H1 (cell line): Measurements from ENCODE around the gene RPLP2. TPM values are rescaled to one million over a fixed set of nuclear protein-coding genes. Genes with fewer than 3 reads are reported as not detected.

Experiments
- CTCF ChIA-PET: fragments of 300-600 bp; sonication (Branson Sonifier 250); formaldehyde crosslinking; loops from one replicate; lab custom pipeline; 2021; ENCODE audit not compliant: partially characterized antibody; lab: Charles Lee
- POLR2A ChIA-PET: fragments of 300-600 bp; sonication (Branson Sonifier 250); formaldehyde crosslinking; loops from one replicate; lab custom pipeline; 2021; ENCODE audit warnings: inconsistent platforms; ENCODE audit not compliant: partially characterized antibody; lab: Charles Lee
- DNase-seq, 2 experiments: peaks; one replicate each; pipeline versions ENCODE4 v3.0.0 to v3.0.0-alpha.2; 2010 to 2022; ENCODE audit warnings: low spot score in 2 of 2, low read depth in 1 of 2, mixed read lengths in 1 of 2
- FAIRE-seq: peaks from 2 replicates; lab custom pipeline; 2011; peaks lifted over from hg19 to GRCh38; lab: Jason Lieb, UNC
- H2AFZ ChIP-seq: 2 replicates; pipeline ENCODE4 v1.8.1; 2012; ENCODE audit warnings: low read length, inconsistent platforms
- H2AK5ac ChIP-seq: 2 replicates; pipeline ENCODE4 v1.6.1; 2013; ENCODE audit warnings: low read depth, low read length
- H2BK120ac ChIP-seq: replicated peaks from 2 replicates; pipeline ENCODE3; 2013; ENCODE audit warnings: low read depth, low read length, inconsistent platforms
- H2BK12ac ChIP-seq: 2 replicates; pipeline ENCODE4 v1.6.1; 2013; ENCODE audit warnings: low read depth, low read length
- H2BK15ac ChIP-seq: 2 replicates; pipeline ENCODE4 v1.6.1; 2013; ENCODE audit warnings: low read length
- H2BK20ac ChIP-seq: 2 replicates; pipeline ENCODE4 v1.6.1; 2013; ENCODE audit warnings: low read length
- H2BK5ac ChIP-seq: 2 replicates; pipeline ENCODE4 v1.6.1; 2013; ENCODE audit warnings: low read depth, low read length
- H3K14ac ChIP-seq: 2 replicates; pipeline ENCODE4 v1.6.1; 2013; ENCODE audit warnings: inconsistent platforms; ENCODE audit not compliant: insufficient read length
- H3K18ac ChIP-seq: 2 replicates; pipeline ENCODE4 v1.6.1; 2013; ENCODE audit warnings: low read length; ENCODE audit errors: extremely low read depth
- H3K23ac ChIP-seq: 2 replicates; pipeline ENCODE4 v1.6.1; 2013; ENCODE audit warnings: inconsistent platforms; ENCODE audit not compliant: insufficient read length
- H3K23me2 ChIP-seq: 2 replicates; pipeline ENCODE4 v1.6.1; 2013; ENCODE audit warnings: low read depth, low read length
- H3K27ac ChIP-seq: 2 replicates; pipeline ENCODE4 v1.6.1; 2011; ENCODE audit warnings: low read depth, low read length, inconsistent platforms
- H3K27me3 ChIP-seq, 4 experiments: replicated peaks in 1 of 4; 1 replicate in 1 of 4; 2 replicates in 3 of 4; pipeline versions ENCODE4 v1.6.1 to v1.8.1; 2011 to 2013; ENCODE audit warnings: low read length in 3 of 4, mild to moderate bottlenecking in 3 of 4, inconsistent platforms in 2 of 4, mixed read lengths in 2 of 4, moderate library complexity in 1 of 4; ENCODE audit not compliant: control insufficient read depth in 3 of 4, insufficient read depth in 3 of 4; ENCODE audit errors: extremely low read depth in 1 of 4
- H3K36me3 ChIP-seq, 4 experiments: 2 replicates each; pipeline versions ENCODE4 v1.6.1 to v1.8.1; 2011 to 2013; ENCODE audit warnings: mild to moderate bottlenecking in 4 of 4, low read length in 3 of 4, moderate library complexity in 2 of 4, control low read depth in 1 of 4, inconsistent platforms in 1 of 4; ENCODE audit not compliant: insufficient read depth in 4 of 4, control insufficient read depth in 2 of 4
- H3K4ac ChIP-seq: replicated peaks from 2 replicates; pipeline ENCODE3; 2013; ENCODE audit warnings: low read length, low read depth, mixed read lengths, inconsistent platforms; ENCODE audit not compliant: insufficient read length
- H3K4me1 ChIP-seq, 4 experiments: replicated peaks in 1 of 4; 1 replicate in 1 of 4; 2 replicates in 3 of 4; pipeline versions ENCODE4 v1.6.1 to v1.8.1; 2011 to 2013; ENCODE audit warnings: low read length in 3 of 4, inconsistent platforms in 2 of 4, mixed read lengths in 1 of 4; ENCODE audit not compliant: insufficient read depth in 4 of 4, control insufficient read depth in 3 of 4
- H3K4me2 ChIP-seq, 2 experiments: 2 replicates each; pipeline versions ENCODE4 v1.6.1 to v1.8.1; 2011 to 2013; ENCODE audit warnings: low read depth in 2 of 2, low read length in 2 of 2, control low read depth in 1 of 2, inconsistent platforms in 1 of 2, mild to moderate bottlenecking in 1 of 2; ENCODE audit not compliant: insufficient read depth in 1 of 2
- H3K4me3 ChIP-seq, 4 experiments: fragments of 200-600, 300-600 bp in 1 of 4; sonication (generic), shearing (Covaris generic), sonication (Bioruptor Twin) in 1 of 4; 2 replicates each; pipeline versions ENCODE4 v1.5.1 to v1.8.1; 2011 to 2016; ENCODE audit warnings: low read length in 4 of 4, low read depth in 3 of 4, control low read depth in 2 of 4, inconsistent platforms in 2 of 4, mild to moderate bottlenecking in 2 of 4, mixed read lengths in 1 of 4, moderate library complexity in 1 of 4; ENCODE audit not compliant: insufficient read depth in 2 of 4; ENCODE audit errors: extremely low read depth in 1 of 4
- H3K56ac ChIP-seq: replicated peaks from 2 replicates; pipeline ENCODE3; 2013; ENCODE audit warnings: low read depth, mild to moderate bottlenecking, mixed read lengths, low read length, inconsistent platforms; ENCODE audit not compliant: insufficient read length
- H3K79me1 ChIP-seq: 2 replicates; pipeline ENCODE4 v1.6.1; 2013; ENCODE audit warnings: low read depth, low read length, control low read depth
- H3K79me2 ChIP-seq, 2 experiments: 2 replicates each; pipeline versions ENCODE4 v1.6.1 to v1.8.1; 2012 to 2013; ENCODE audit warnings: low read length in 2 of 2, mild to moderate bottlenecking in 2 of 2, inconsistent platforms in 1 of 2; ENCODE audit not compliant: insufficient read depth in 2 of 2, control insufficient read depth in 1 of 2
- H3K9ac ChIP-seq, 4 experiments: replicated peaks in 1 of 4; 1 replicate in 1 of 4; 2 replicates in 3 of 4; pipeline versions ENCODE4 v1.6.1 to v1.8.1; 2011 to 2013; ENCODE audit warnings: low read depth in 3 of 4, low read length in 3 of 4, control low read depth in 2 of 4, mild to moderate bottlenecking in 2 of 4, moderate library complexity in 2 of 4, inconsistent platforms in 1 of 4; ENCODE audit errors: extremely low read depth in 1 of 4
- H3K9me3 ChIP-seq, 2 experiments: 2 replicates each; pipeline versions ENCODE4 v1.6.1 to v1.8.1; 2012 to 2013; ENCODE audit warnings: mild to moderate bottlenecking in 2 of 2, moderate library complexity in 2 of 2, control low read depth in 1 of 2, inconsistent platforms in 1 of 2, low read depth in 1 of 2, low read length in 1 of 2, mixed read lengths in 1 of 2; ENCODE audit not compliant: insufficient read depth in 2 of 2
- H4K20me1 ChIP-seq, 2 experiments: replicated peaks in 1 of 2; 2 replicates each; pipeline versions ENCODE3 to v1.8.1; 2011 to 2013; ENCODE audit warnings: inconsistent platforms in 2 of 2, low read length in 2 of 2, mild to moderate bottlenecking in 1 of 2; ENCODE audit not compliant: insufficient read depth in 2 of 2, control insufficient read depth in 1 of 2
- H4K5ac ChIP-seq: 2 replicates; pipeline ENCODE4 v1.6.1; 2013; ENCODE audit warnings: low read length, low read depth, mixed read lengths, inconsistent platforms; ENCODE audit not compliant: insufficient read length
- H4K8ac ChIP-seq: 2 replicates; pipeline ENCODE4 v1.8.0; 2013; ENCODE audit warnings: mild to moderate bottlenecking, moderate library complexity, low read length, inconsistent platforms; ENCODE audit not compliant: insufficient read depth; ENCODE audit errors: extremely low read depth
- H4K91ac ChIP-seq: replicated peaks from 2 replicates; pipeline ENCODE3; 2013; ENCODE audit warnings: low read length, mixed read lengths, inconsistent platforms; ENCODE audit not compliant: insufficient read length
- BCL11A ChIP-seq, 2 experiments: IDR thresholded peaks; one replicate each; pipeline ENCODE4 v1.6.1; 2011; ENCODE audit warnings: low read depth in 2 of 2, low read length in 2 of 2, mild to moderate bottlenecking in 2 of 2
- CHD1 ChIP-seq: IDR thresholded peaks from 2 replicates; pipeline ENCODE4 v1.6.1; 2012; ENCODE audit warnings: low read depth, low read length, improper control_type of control experiment
- E2F6 ChIP-seq: IDR thresholded peaks from 2 replicates; pipeline ENCODE4 v1.6.1; 2012; ENCODE audit warnings: inconsistent platforms
- FOSL1 ChIP-seq: IDR thresholded peaks from 2 replicates; pipeline ENCODE4 v1.6.1; 2011; ENCODE audit warnings: mild to moderate bottlenecking, low read depth, low read length, moderate library complexity; ENCODE audit not compliant: insufficient read depth
- GTF2F1 ChIP-seq: IDR thresholded peaks from 2 replicates; pipeline ENCODE4 v1.6.1; 2012; ENCODE audit warnings: low read depth, low read length, improper control_type of control experiment, borderline replicate concordance
- KDM1A ChIP-seq: fragments of 200-600, 300-600 bp; sonication (generic); IDR thresholded peaks from 2 replicates; pipeline ENCODE4 v1.7.1; 2016; ENCODE audit warnings: mild to moderate bottlenecking, low read length, borderline replicate concordance
- MAX ChIP-seq: IDR thresholded peaks from 2 replicates; pipeline ENCODE4 v1.6.1; 2012; ENCODE audit warnings: inconsistent platforms
- RAD21 ChIP-seq, 2 experiments: IDR thresholded peaks in 1 of 2; conservative IDR thresholded peaks in 1 of 2; 2 replicates each; pipeline ENCODE4 v1.6.1; 2011; ENCODE audit warnings: low read depth in 2 of 2, low read length in 2 of 2, improper control_type of control experiment in 1 of 2, inconsistent platforms in 1 of 2, mild to moderate bottlenecking in 1 of 2, moderate library complexity in 1 of 2
- RFX5 ChIP-seq: IDR thresholded peaks from 2 replicates; pipeline ENCODE4 v1.6.1; 2011; ENCODE audit warnings: low read depth, low read length, improper control_type of control experiment, borderline replicate concordance
- RXRA ChIP-seq: IDR thresholded peaks from 2 replicates; pipeline ENCODE4 v1.6.1; 2011; ENCODE audit warnings: low read depth, mild to moderate bottlenecking, low read length, moderate library complexity; ENCODE audit not compliant: insufficient read depth
- TAF7 ChIP-seq: optimal IDR thresholded peaks from 2 replicates; pipeline ENCODE3; 2011; ENCODE audit warnings: low read depth, mild to moderate bottlenecking, inconsistent platforms, low read length, moderate library complexity, borderline replicate concordance
- TEAD4 ChIP-seq: IDR thresholded peaks from 2 replicates; pipeline ENCODE4 v1.6.1; 2012; ENCODE audit warnings: low read depth, low read length, inconsistent platforms, mixed read lengths
- WGBS, 2 experiments: shearing (Covaris generic) in 1 of 2; methylation state at CpG; one replicate each; pipeline versions ENCODE4 v1.1.6 to v1.1.7; 2013 to 2015; ENCODE audit warnings: low lambda C conversion rate in 2 of 2, mixed read lengths in 2 of 2, inconsistent platforms in 1 of 2, low coverage in 1 of 2, missing lambda C conversion rate in 1 of 2; ENCODE audit not compliant: insufficient replicate concordance in 2 of 2, insufficient coverage in 1 of 2, insufficient read length in 1 of 2; ENCODE audit errors: extremely low coverage in 1 of 2, missing lambda C conversion rate in 1 of 2; 5-methylcytosine and 5-hydroxymethylcytosine counted together
- polyA plus RNA-seq, 7 experiments: library from polyadenylated mRNA; depleted of rRNA in 3 of 7; stranded (reverse) in 5 of 7; unstranded in 2 of 7; fragments of >200 nt in 5 of 7; fragments of 200-250 nt in 2 of 7; gene quantifications; 1 replicate in 5 of 7; 2 replicates in 1 of 7; 4 replicates in 1 of 7; pipeline versions ENCODE4 v1.2.1 to v1.2.3, GENCODE V29; 2011 to 2013; ENCODE audit warnings: missing spikeins in 2 of 7, mixed read lengths in 2 of 7
- total RNA-seq: library from RNA; stranded (reverse); fragmentation: NEBNext Ultra II Directional; extraction: Animal tissue kit (Norgen Biotek cat#: 25700); gene quantifications from 2 replicates; pipeline ENCODE4 v1.2.1, GENCODE V29; 2021

RPLP2 gene
- total and polyA plus RNA-seq, 2 of the 8 experiments (the other 6 are each of a cell fraction or from before 2014, with no cell fraction given), result 1,789 to 2,106 TPM

- CTCF ChIA-PET, result interaction anchor here (1.5 to 5.2 kb wide), 5 partner anchors 9 to 55 kb away, joined by 4 to 26 read pairs (median 14); partner anchors contain the start of gene CRACR2B
- no peak overlapping the region for H2BK20ac ChIP-seq
- POLR2A ChIA-PET, result interaction anchor here (17.9 to 40.4 kb wide), 2 partner anchors 18 to 28 kb away, joined by 234 to 1917 read pairs; partner anchors contain the start of genes CD151, CEND1, CRACR2B and PIDD1
- H4K91ac ChIP-seq, result no peak overlapping the region
- no peak overlapping the region for H3K9ac ChIP-seq
- H3K79me1 ChIP-seq, result peaks cover 9% of the 10 kb centered on the region; the same call in 1 of the 2 replicates
- peaks cover 3 to 40% of the 10 kb centered on the region in 2 experiments for H4K20me1 ChIP-seq
- H3K23me2 ChIP-seq, result peaks cover 18% of the 10 kb centered on the region; the same call in 1 of the 2 replicates
- H3K56ac ChIP-seq, result no peak overlapping the region
- no peak overlapping the region for H2BK5ac ChIP-seq
- no peak overlapping the region for H3K23ac ChIP-seq
- no peak overlapping the region for H3K4me2 ChIP-seq
- no peak overlapping the region for H3K4me3 ChIP-seq
- no peak for FAIRE-seq
- H3K27me3 ChIP-seq, result no peaks in the 10 kb centered on the region
- WGBS, 2 experiments, result 90% methylated on average over 5 of the region's 5 CpGs; no CpG with 5 or more reads in 1 of the 2 experiments
- no peak overlapping the region for H2BK15ac ChIP-seq
- H2AFZ ChIP-seq, result no peak overlapping the region
- no peak overlapping the region for H2AK5ac ChIP-seq
- H3K79me2 ChIP-seq, result peaks cover 0 to 18% of the 10 kb centered on the region in 2 experiments; a peak in 2 of 4 replicates
- peaks cover 10 to 30% (median 24%) of the 10 kb centered on the region in 4 experiments; a peak in 7 of 8 replicates for H3K36me3 ChIP-seq
- DNase-seq, result no peak
- H3K4me1 ChIP-seq, result peaks cover 0 to 19% (median 15%) of the 10 kb centered on the region in 4 experiments; a peak in 6 of 7 replicates
- no peak overlapping the region for H2BK12ac ChIP-seq
- no peak overlapping the region for H3K27ac ChIP-seq
- H3K14ac ChIP-seq, result no peak overlapping the region
- no peak overlapping the region for H4K5ac ChIP-seq
- H3K4ac ChIP-seq, result no peak overlapping the region
- H3K18ac ChIP-seq, result no peak overlapping the region
- H2BK120ac ChIP-seq, result no peak overlapping the region
- H3K9me3 ChIP-seq, result no peaks in the 10 kb centered on the region
- H4K8ac ChIP-seq, result no peak overlapping the region
- no peak for TF ChIP-seq RXRA
- no peak for TF ChIP-seq BCL11A (IDR thresholded peaks at IDR 0.05; ENCODE audit: low read depth in 2 of 2, low read length in 2 of 2)
- no peak for TF ChIP-seq KDM1A
- no peak for TF ChIP-seq RFX5
- no peak for TF ChIP-seq GTF2F1
- TF ChIP-seq CHD1, result no peak
- no peak for TF ChIP-seq TEAD4
- TF ChIP-seq RAD21 (IDR thresholded peaks at IDR 0.05 in 1 of 2, conservative IDR thresholded peaks at IDR 0.05 in 1 of 2; ENCODE audit: low read depth in 2 of 2, low read length in 2 of 2), result no peak
- TF ChIP-seq FOSL1, result no peak
- no peak for TF ChIP-seq TAF7
- no peak for TF ChIP-seq E2F6
- TF ChIP-seq MAX, result no peak
Observed at GRCh38 chr11:839280-839623, 29.5 kb downstream of the RPLP2 start.
